Measurements from ENCODE around the gene HAUS1.
"Not testable (repeated sequence)": the region's sequence is repeated elsewhere in the genome, so short reads cannot be mapped to it uniquely, and the experiment has no call there.

The HAUS1 gene

DNA sequence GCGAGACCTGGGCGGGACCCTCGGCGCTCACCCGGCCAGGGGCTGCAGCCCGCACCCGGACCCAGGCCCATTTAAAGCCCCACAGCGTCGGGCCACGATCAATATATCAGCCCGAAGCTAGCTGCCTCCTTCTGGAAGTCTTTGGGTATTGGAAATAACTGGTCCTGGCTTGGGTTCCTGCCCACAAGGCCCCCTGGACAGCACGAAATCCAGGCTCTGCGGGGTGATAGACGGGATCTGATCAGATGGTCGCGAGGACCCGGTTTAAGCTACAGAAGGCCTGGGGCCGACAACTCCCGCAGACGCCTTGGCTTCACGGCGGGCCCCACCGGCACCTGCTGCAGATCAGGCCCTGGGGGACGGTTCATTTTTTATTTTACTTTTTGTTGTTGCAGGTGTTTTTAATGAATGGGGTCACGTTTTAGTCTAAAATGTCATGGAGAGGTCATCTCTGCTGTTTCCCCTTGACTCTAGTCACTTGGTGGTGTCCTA lies 31.8 kb upstream of the HAUS1 start:
- H3K9me3 ChIP-seq (ENCODE audit: control insufficient read depth, insufficient read depth, low read length), result no peaks in the 10 kb centered on the region

DNA sequence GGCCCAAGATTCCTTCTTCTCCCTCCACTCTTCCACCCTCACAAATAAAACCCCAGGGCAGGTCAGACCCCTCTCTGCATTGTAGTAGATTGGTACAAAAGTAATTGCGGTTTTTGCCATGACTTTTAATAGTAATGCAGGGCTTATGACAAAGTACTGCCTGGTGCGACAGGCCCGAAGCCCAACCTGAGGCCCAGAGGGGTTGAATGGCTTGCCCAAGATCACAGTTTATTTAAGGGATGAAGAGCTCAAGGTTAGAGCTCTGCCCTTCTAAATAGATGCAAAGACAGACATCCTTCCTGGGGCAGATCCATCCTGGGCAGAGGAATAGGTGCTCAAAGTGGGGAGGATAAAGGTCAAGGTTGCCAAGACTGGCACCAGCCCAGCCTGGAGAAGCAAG lies 31.2 kb upstream of the HAUS1 start:
- H3K9ac ChIP-seq (ENCODE audit: low read depth, low read length), result no peak overlapping the region
- no peaks in the 10 kb centered on the region for H3K36me3 ChIP-seq (ENCODE audit: insufficient read depth, low read length)
- no peaks in the 10 kb centered on the region; the same call in 1 of the 2 replicates for H3K4me1 ChIP-seq (ENCODE audit: insufficient read depth, low read length)
- no peaks in the 10 kb centered on the region for H3K9me3 ChIP-seq (ENCODE audit: control insufficient read depth, insufficient read depth, low read length)

More for the DNA sequence above, 31.8 kb upstream of the HAUS1 start:
- Histone ChIP-seq H3K36me3 (ENCODE audit: insufficient read depth, low read length) (no peaks in the 10 kb centered on the region), H3K4me1 (ENCODE audit: insufficient read depth, low read length) (no peaks in the 10 kb centered on the region; the same call in 1 of the 2 replicates), H3K9ac (ENCODE audit: low read depth, low read length) (peak overlapping the region; percentile 97; the same call in 1 of the 2 replicates)

DNA sequence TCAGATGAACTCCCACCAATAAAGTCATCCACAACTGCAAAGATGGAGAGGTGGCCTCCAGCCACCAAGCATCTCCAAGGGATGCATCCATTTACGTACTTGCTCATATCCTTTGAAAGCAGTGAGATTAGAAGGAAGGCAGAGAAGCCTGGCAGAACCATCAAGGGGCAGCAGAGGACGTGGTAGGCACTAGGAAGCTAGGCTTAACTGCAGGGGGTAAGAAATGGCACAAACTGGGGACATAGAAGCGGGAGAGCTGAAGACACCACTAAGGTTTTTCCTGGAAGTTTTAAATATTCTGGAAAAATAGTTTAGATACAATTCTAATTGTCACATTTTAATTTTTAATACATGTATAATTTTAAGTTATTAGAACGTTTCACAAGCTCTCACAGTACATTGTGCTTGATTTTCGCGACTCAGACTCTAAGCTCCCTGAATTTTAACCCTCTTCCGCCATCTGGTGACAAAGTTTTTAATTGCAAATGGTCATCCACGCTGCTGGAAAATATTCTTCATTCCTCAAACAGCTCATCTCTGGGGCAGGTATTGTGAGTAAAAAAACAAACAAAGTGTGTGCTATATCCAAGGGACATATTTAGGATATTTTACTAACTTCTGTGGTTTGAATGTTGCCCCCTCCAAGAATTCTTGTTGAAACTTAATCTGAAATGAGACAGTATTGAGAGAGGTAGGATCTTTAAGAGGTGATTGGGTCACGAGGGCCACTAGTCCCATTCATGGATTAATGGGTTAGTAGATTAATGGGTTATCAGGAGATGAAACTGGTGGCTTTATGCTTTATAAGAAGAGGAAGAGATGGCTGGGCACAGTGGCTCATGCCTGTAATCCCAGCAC lies 30.5 kb upstream of the HAUS1 start:
- H3K9ac ChIP-seq (ENCODE audit: low read depth, low read length), result no peak overlapping the region
- no peaks in the 10 kb centered on the region; the same call in 1 of the 2 replicates for H3K4me1 ChIP-seq (ENCODE audit: insufficient read depth, low read length)
- no peaks in the 10 kb centered on the region for H3K9me3 ChIP-seq (ENCODE audit: control insufficient read depth, insufficient read depth, low read length)
- no peaks in the 10 kb centered on the region for H3K36me3 ChIP-seq (ENCODE audit: insufficient read depth, low read length)

DNA sequence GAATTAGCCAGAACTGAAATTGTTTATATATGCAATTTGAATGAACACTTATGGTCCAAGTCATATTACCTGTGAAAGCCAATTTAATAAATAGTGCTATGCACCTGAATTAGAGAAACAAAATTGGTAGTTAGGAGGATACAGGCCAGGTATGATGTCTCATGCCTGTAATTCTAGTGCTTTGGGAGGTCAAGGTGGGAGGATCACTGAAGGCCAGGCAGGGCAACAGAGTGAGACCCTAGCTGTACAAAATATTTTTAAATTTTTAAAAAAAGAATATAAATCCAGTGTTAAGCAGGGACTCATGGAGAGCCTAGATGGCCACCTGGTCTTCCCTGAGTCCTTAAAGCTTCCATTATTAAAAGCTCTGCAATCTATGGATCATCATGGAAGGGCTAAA lies 24.8 kb upstream of the HAUS1 start:
- Histone ChIP-seq H3K9me3 (ENCODE audit: control insufficient read depth, insufficient read depth, low read length) (no peaks in the 10 kb centered on the region), H3K36me3 (ENCODE audit: insufficient read depth, low read length) (peaks cover 12% of the 10 kb centered on the region), H3K9ac (ENCODE audit: low read depth, low read length) (no peak overlapping the region), H3K4me1 (ENCODE audit: insufficient read depth, low read length) (no peaks in the 10 kb centered on the region)

DNA sequence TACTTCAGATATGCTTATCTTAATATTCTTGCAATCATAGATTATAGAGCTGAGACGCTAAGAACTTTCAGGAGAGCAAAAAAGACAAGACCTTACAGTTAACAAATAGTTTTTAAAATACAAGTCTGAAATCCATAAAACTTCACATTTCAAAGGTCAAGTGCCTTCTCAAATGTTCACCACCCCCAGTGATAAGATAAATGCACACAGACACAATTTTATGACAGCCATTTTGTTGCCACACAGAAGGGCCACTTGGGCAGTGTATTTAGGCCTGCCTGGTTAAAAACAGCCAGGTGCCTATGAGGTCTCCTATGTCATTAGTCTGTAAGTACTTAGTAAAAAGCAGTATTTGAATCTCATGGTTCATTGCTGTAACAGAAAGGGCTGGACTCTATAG lies 24.0 kb upstream of the HAUS1 start:
- Histone ChIP-seq H3K9ac (ENCODE audit: low read depth, low read length) (no peak overlapping the region), H3K4me1 (ENCODE audit: insufficient read depth, low read length) (no peaks in the 10 kb centered on the region), H3K9me3 (ENCODE audit: control insufficient read depth, insufficient read depth, low read length) (no peaks in the 10 kb centered on the region), H3K36me3 (ENCODE audit: insufficient read depth, low read length) (peaks cover 12% of the 10 kb centered on the region)

DNA sequence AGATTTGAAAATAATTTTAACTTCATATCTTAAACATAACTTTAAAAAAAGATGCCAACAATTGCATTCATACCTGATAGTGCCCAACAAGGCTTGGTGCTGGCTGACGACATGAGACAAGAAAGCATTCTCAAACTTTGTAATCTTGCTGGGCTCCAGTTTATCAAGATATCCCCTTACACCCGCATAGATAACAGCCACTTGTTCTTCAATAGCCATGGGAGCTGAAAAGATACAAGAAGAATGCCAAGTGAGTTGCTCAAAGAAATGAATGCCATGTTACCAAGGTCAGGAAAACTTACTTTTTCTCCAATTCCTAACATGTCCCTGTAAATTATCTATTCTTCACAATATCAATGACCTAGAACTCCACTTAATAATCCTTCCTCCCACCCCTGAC lies 19.8 kb upstream of the HAUS1 start:
- H3K9me3 ChIP-seq (ENCODE audit: control insufficient read depth, insufficient read depth, low read length), result no peaks in the 10 kb centered on the region
- peaks cover 26% of the 10 kb centered on the region for H3K36me3 ChIP-seq (ENCODE audit: insufficient read depth, low read length)
- H3K9ac ChIP-seq (ENCODE audit: low read depth, low read length), result no peak overlapping the region
- H3K4me1 ChIP-seq (ENCODE audit: insufficient read depth, low read length), result no peaks in the 10 kb centered on the region

- peaks cover 41% of the 10 kb centered on the region for H3K36me3 ChIP-seq (ENCODE audit: insufficient read depth, low read length)
- not testable (repeated sequence) for H3K9ac ChIP-seq (ENCODE audit: low read depth, low read length); H3K4me1 ChIP-seq (ENCODE audit: insufficient read depth, low read length); H3K9me3 ChIP-seq (ENCODE audit: control insufficient read depth, insufficient read depth, low read length)
These were observed 15.7 kb upstream of the HAUS1 start for GRCh38 chr18:46088501-46088900.

DNA sequence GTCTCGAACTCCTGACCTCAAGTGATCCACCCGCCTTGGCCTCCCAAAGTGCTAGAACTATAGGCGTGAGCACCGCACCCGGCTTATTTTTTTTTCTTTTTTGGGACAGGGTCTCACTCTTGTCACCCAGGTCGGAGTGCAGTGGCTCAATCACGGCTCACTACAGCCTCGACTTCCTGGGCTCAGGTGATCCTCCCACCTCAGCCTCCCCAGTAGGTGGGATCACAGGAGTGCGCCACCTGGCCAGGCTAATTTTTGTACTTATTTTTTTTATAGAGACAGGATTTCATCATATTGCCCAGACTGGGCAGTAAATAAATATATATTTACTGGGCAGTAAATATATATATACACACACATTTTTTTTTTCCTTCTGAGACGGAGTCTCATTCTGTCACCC lies 8.7 kb upstream of the HAUS1 start:
- no peak overlapping the region; the same call in 1 of the 2 replicates for H3K9ac ChIP-seq (ENCODE audit: low read depth, low read length)
- H3K9me3 ChIP-seq (ENCODE audit: control insufficient read depth, insufficient read depth, low read length), result no peaks in the 10 kb centered on the region
- no peaks in the 10 kb centered on the region; the same call in 1 of the 2 replicates for H3K4me1 ChIP-seq (ENCODE audit: insufficient read depth, low read length)
- H3K36me3 ChIP-seq (ENCODE audit: insufficient read depth, low read length), result peaks cover 18% of the 10 kb centered on the region

DNA sequence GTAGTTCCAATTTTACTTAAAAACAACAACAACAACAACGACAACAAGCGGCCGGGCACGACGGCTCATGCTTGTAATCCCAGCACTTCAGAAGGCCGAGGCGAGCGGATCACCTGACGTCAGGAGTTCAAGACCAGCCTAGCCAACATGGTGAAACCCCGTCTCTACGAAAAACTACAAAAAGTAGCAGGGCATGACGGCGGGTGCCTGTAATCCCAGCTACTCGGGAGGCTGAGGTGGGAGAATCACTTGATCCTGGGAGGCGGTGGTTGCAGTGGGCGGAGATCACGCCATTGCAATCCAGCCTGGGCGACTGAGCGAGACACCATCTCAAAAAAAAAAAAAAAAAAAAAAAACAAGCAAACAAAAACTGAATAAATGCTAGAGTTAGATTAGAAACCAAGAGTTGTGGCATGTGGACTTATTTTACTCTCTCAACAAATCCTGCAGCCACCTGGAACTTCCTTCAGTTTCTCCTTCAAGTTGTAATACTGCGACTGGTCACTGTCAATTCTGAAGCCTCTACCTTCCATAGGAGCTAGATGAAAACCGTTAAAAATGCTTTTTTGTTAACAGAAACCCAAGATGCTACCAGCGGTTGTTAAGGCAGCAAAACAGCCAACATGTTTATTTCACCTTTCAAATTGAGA lies 7.4 kb upstream of the HAUS1 start:
- Histone ChIP-seq H3K9me3 (ENCODE audit: control insufficient read depth, insufficient read depth, low read length) (no peaks in the 10 kb centered on the region), H3K36me3 (ENCODE audit: insufficient read depth, low read length) (peaks cover 7% of the 10 kb centered on the region), H3K4me1 (ENCODE audit: insufficient read depth, low read length) (no peaks in the 10 kb centered on the region; the same call in 1 of the 2 replicates), H3K9ac (ENCODE audit: low read depth, low read length) (peak overlapping the region; percentile 71)

- H3K36me3 ChIP-seq (ENCODE audit: insufficient read depth, low read length), result peaks cover 6% of the 10 kb centered on the region; the same call in 1 of the 2 replicates
- no peaks in the 10 kb centered on the region; the same call in 1 of the 2 replicates for H3K4me1 ChIP-seq (ENCODE audit: insufficient read depth, low read length)
- peak overlapping the region; percentile 71 for H3K9ac ChIP-seq (ENCODE audit: low read depth, low read length)
- no peaks in the 10 kb centered on the region for H3K9me3 ChIP-seq (ENCODE audit: control insufficient read depth, insufficient read depth, low read length)
These were observed 6.8 kb upstream of the HAUS1 start for GRCh38 chr18:46097431-46097800.

DNA sequence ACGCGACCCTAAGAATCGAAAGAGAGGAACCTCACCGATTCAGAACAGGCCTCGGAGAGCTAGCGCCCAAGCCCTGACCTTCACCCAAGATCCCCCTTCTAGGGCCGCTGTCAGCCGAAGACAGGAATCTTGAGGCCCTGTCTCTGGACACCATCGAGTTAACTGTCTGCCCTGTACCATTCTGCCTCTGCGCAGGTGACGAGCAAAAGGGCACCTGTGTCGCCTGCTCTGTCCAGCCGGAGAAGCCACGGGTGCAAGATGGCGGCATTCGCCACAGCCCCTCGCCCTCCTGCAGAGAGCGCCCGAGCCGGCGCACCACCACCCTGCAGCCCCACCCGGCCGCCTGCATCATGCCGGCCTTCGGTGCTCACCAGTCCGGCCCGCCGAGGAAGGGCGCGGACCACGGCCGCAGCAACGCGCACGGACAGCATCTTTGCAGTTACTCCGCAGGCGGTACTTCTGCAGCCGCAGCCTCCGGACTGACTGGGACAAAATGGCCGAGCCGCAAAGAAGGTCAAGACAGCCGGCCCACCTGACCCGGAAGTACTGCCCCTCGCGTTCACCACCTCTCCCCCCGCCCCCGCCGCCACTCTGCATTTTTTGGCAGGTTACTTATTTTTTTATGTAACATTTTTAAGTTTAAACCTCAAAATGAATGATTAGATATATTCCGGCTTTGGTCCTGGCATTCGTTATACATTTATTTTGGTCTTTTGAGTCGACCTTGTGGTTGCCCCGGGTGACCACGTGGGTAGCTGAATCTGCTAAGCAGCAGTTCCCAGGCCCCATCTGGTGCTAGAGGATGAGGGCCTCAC lies 6.2 kb upstream of the HAUS1 start, which contains the start of gene ATP5F1A:
TSS of gene ATP5F1A (minus strand) at position 496 of the 815 bp plus-strand sequence. CDS start at position 431, 65 bp downstream.
- peaks cover 3% of the 10 kb centered on the region; the same call in 1 of the 2 replicates for H3K36me3 ChIP-seq (ENCODE audit: insufficient read depth, low read length)
- H3K9me3 ChIP-seq (ENCODE audit: control insufficient read depth, insufficient read depth, low read length), result no peaks in the 10 kb centered on the region
- H3K9ac ChIP-seq (ENCODE audit: low read depth, low read length), result peak within 1 kb of the TSS; percentile 71
- H3K4me1 ChIP-seq (ENCODE audit: insufficient read depth, low read length), result no peaks in the 10 kb centered on the region; the same call in 1 of the 2 replicates

DNA sequence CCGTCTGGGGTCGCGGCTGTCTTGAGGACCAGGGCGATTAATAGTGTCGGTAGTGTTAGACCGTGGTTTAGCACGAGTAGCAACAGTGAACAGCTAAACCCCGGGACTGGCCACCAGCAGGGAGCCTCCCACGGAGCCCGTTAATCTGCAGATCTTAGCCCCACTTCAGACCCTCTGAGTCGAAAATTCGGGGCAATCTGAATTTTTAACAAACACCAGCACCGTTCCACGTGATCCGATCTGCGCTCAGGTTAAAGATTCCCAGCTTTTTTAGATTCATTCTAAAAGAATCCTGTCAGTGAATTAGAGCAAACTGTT lies 5.6 kb upstream of the HAUS1 start:
- peaks cover 3% of the 10 kb centered on the region; the same call in 1 of the 2 replicates for H3K36me3 ChIP-seq (ENCODE audit: insufficient read depth, low read length)
- no peaks in the 10 kb centered on the region for H3K9me3 ChIP-seq (ENCODE audit: control insufficient read depth, insufficient read depth, low read length)
- H3K4me1 ChIP-seq (ENCODE audit: insufficient read depth, low read length), result no peaks in the 10 kb centered on the region; the same call in 1 of the 2 replicates
- peak overlapping the region; percentile 71 for H3K9ac ChIP-seq (ENCODE audit: low read depth, low read length)

- H3K36me3 ChIP-seq (ENCODE audit: insufficient read depth, low read length), result peaks cover 3% of the 10 kb centered on the region; the same call in 1 of the 2 replicates
- no peaks in the 10 kb centered on the region; the same call in 1 of the 2 replicates for H3K4me1 ChIP-seq (ENCODE audit: insufficient read depth, low read length)
- H3K9ac ChIP-seq (ENCODE audit: low read depth, low read length), result no peak overlapping the region
- no peaks in the 10 kb centered on the region for H3K9me3 ChIP-seq (ENCODE audit: control insufficient read depth, insufficient read depth, low read length)
These were observed 4.7 kb upstream of the HAUS1 start for GRCh38 chr18:46099463-46099862.

- Histone ChIP-seq H3K36me3 (ENCODE audit: insufficient read depth, low read length) (0 out of 2 replicates have a peak, but pooled peaks cover 5% of the 10 kb centered on the region), H3K4me1 (ENCODE audit: insufficient read depth, low read length) (no peaks in the 10 kb centered on the region), H3K9me3 (ENCODE audit: control insufficient read depth, insufficient read depth, low read length) (no peaks in the 10 kb centered on the region), H3K9ac (ENCODE audit: low read depth, low read length) (no peak overlapping the region)
These were observed 5.2 kb downstream of the HAUS1 start for GRCh38 chr18:46109386-46109785.

Measured in ES-I3 (cell line).